ENCODE data around the gene BCAS3. TPM values are rescaled to one million over a fixed set of nuclear protein-coding genes. Genes with fewer than 3 reads are reported as not detected.

The BCAS3 gene
- total and polyA plus RNA-seq, 2 donors (not counting 1 experiment from before 2014, with no cell fraction given): 13.9 to 73.4 TPM

DNA sequence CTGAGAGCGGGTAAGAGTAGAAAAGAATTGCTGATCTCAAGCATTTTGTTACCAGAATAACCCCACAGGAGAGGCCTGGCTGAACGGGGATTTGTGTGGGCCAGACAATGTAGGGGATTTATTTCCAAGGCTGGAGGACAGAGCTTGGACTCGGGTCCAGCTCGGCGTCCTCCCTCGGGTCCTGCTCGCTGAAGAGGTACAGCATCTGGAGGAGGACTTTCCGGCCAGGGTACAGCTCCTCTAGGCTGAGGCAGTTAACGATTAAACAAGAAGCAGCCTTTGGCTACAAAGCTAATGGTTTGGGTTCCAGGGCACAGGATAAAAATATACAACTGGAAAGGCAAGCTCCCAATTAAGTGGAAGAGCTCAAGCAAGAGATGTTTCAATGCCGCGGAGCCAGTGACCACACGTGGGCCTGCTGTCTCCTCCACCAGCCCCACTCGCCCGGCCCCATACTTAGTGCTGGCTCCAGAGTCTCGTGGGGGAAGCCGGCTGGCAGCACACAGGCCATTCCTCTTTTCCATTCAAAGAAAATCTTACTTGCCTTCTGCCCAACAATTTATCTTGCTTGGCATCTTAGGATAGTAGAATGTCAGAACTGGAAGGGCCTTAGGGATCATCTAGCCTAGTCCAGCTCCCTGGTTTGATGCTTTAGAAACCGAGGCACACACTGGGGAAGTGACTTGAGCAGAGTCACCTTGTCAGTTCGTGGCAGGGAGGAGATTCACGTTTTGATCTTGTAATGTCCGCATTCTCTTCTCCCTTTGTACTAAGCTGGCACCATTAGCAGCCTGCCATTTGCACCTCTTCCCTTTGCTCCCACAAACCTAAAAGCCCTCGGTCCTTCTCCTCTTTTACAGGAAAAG is 636.0 kb downstream of the BCAS3 start:
- H3K4me1 Mint-ChIP-seq: no peaks in the 10 kb centered on the region
- 95% methylated on average over 16 of the region's 21 CpGs for WGBS (ENCODE audit: insufficient coverage)
- H3K4me3 ChIP-seq (ENCODE audit: control extremely low read depth in 1 of 5, extremely low read depth in 1 of 5, insufficient read depth in 1 of 5, low read depth in 2 of 5, low read length in 4 of 5): no peak overlapping the region
- DNase-seq (no peak), ATAC-seq (ENCODE audit: low read depth) (no peak)
- no peaks in the 10 kb centered on the region for H3K79me2 ChIP-seq (ENCODE audit: control insufficient read depth, insufficient read depth, low read length)
- no peak overlapping the region for H3K27ac Mint-ChIP-seq
- H3K9me3 Mint-ChIP-seq (ENCODE audit: insufficient read depth): no peaks in the 10 kb centered on the region
- ChIA-PET POLR2A (no interaction called here), CTCF (interaction anchor here (0.5 kb wide), 1 partner anchor 23 kb away, joined by 3 read pairs; no protein-coding TSS in a partner anchor)
- no peak overlapping the region for H3K27ac ChIP-seq (ENCODE audit: low read length in 2 of 2)
- H3K36me3 ChIP-seq (replicated peaks in 1 of 2; ENCODE audit: control extremely low read depth in 1 of 2, control insufficient read depth in 1 of 2, extremely low read depth in 1 of 2, insufficient read depth in 2 of 2, low read length in 1 of 2): no peaks in the 10 kb centered on the region
- H3K4me3 Mint-ChIP-seq: no peak overlapping the region
- no peak for TF ChIP-seq EZH2 (IDR thresholded peaks at IDR 0.05; ENCODE audit: borderline replicate concordance, insufficient read depth, low read depth, low read length, poor library complexity, severe bottlenecking)
- TF ChIP-seq, protein P1, sequence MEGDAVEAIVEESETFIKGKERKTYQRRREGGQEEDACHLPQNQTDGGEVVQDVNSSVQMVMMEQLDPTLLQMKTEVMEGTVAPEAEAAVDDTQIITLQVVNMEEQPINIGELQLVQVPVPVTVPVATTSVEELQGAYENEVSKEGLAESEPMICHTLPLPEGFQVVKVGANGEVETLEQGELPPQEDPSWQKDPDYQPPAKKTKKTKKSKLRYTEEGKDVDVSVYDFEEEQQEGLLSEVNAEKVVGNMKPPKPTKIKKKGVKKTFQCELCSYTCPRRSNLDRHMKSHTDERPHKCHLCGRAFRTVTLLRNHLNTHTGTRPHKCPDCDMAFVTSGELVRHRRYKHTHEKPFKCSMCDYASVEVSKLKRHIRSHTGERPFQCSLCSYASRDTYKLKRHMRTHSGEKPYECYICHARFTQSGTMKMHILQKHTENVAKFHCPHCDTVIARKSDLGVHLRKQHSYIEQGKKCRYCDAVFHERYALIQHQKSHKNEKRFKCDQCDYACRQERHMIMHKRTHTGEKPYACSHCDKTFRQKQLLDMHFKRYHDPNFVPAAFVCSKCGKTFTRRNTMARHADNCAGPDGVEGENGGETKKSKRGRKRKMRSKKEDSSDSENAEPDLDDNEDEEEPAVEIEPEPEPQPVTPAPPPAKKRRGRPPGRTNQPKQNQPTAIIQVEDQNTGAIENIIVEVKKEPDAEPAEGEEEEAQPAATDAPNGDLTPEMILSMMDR (IDR thresholded peaks at IDR 0.05): no peak
- no peak overlapping the region for H3K9ac ChIP-seq (ENCODE audit: low read length)
- H3K4me1 ChIP-seq (ENCODE audit: control insufficient read depth in 2 of 2, insufficient read depth in 2 of 2, low read length in 2 of 2): no peaks in the 10 kb centered on the region
- no peaks in the 10 kb centered on the region for H4K20me1 ChIP-seq (ENCODE audit: control insufficient read depth, insufficient read depth, low read length, poor library complexity, severe bottlenecking)
- intact Hi-C loops (cut with micrococcal nuclease): no loop called here
- no peaks in the 10 kb centered on the region for H3K27me3 ChIP-seq (replicated peaks in 1 of 4; ENCODE audit: control extremely low read depth in 1 of 4, control insufficient read depth in 3 of 4, insufficient read depth in 4 of 4, low read length in 3 of 4)
- no peaks in the 10 kb centered on the region for H3K27me3 Mint-ChIP-seq
- H2AFZ ChIP-seq (ENCODE audit: insufficient read depth, low read depth, low read length, poor library complexity, severe bottlenecking): no peak overlapping the region
- H3K4me2 ChIP-seq (replicated peaks; ENCODE audit: low read depth, low read length, poor library complexity, severe bottlenecking): no peak overlapping the region
- H3K9me3 ChIP-seq (ENCODE audit: control extremely low read depth in 1 of 3, control insufficient read depth in 2 of 3, insufficient read depth in 1 of 3, low read length in 2 of 3): no peaks in the 10 kb centered on the region

DNA sequence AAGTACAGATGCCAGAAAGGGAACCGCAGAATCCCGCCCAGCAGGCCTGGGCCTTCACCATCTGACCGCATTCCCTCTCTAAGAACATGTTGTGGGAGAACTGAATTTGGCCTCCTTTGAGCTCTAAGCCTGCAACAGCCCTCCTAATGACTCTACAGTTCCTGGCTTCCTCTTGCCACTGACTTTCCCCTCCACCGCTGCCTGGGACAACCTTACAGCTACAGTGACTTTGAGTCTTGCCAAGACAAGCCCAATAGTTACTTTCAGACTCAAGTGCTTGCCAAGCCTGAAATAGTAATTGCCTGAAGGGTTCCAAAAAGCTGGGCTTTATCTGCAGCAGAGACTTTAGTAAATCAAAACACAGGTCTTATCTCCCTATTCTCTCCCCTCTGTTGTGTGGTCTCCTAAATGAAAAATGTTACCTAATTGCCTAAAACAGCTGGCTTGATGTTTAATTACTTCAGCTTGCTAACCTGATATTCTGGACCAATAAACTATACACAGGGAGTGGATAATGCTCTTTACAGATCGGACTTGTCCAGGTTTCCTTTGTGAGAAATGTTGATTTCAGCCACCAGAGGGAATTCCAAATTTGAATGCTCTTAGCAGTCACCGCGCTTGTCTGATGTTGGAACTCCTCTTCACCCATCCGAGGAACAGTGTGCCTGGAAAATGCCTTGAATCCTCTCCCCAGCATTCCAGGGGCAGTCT is 636.9 kb downstream of the BCAS3 start:
- Histone ChIP-seq H3K27me3 (replicated peaks in 1 of 4; ENCODE audit: control extremely low read depth in 1 of 4, control insufficient read depth in 3 of 4, insufficient read depth in 4 of 4, low read length in 3 of 4) (no peaks in the 10 kb centered on the region), H3K9ac (ENCODE audit: low read length) (no peak overlapping the region), H3K36me3 (replicated peaks in 1 of 2; ENCODE audit: control extremely low read depth in 1 of 2, control insufficient read depth in 1 of 2, extremely low read depth in 1 of 2, insufficient read depth in 2 of 2, low read length in 1 of 2) (no peaks in the 10 kb centered on the region), H4K20me1 (ENCODE audit: control insufficient read depth, insufficient read depth, low read length, poor library complexity, severe bottlenecking) (no peaks in the 10 kb centered on the region), H3K9me3 (ENCODE audit: control extremely low read depth in 1 of 3, control insufficient read depth in 2 of 3, insufficient read depth in 1 of 3, low read length in 2 of 3) (no peaks in the 10 kb centered on the region), H3K4me1 (ENCODE audit: control insufficient read depth in 2 of 2, insufficient read depth in 2 of 2, low read length in 2 of 2) (no peaks in the 10 kb centered on the region), H3K4me3 (ENCODE audit: control extremely low read depth in 1 of 5, extremely low read depth in 1 of 5, insufficient read depth in 1 of 5, low read depth in 2 of 5, low read length in 4 of 5) (no peak overlapping the region), H3K4me2 (replicated peaks; ENCODE audit: low read depth, low read length, poor library complexity, severe bottlenecking) (no peak overlapping the region), H3K27ac (ENCODE audit: low read length in 2 of 2) (no peak overlapping the region), H2AFZ (ENCODE audit: insufficient read depth, low read depth, low read length, poor library complexity, severe bottlenecking) (no peak overlapping the region), H3K79me2 (ENCODE audit: control insufficient read depth, insufficient read depth, low read length) (no peaks in the 10 kb centered on the region)
- TF ChIP-seq, protein P1 (IDR thresholded peaks at IDR 0.05): no peak
- no peak for TF ChIP-seq EZH2 (IDR thresholded peaks at IDR 0.05; ENCODE audit: borderline replicate concordance, insufficient read depth, low read depth, low read length, poor library complexity, severe bottlenecking)
- CTCF ChIA-PET: no interaction called here
- DNase-seq: no peak
- Mint-ChIP-seq H3K9me3 (ENCODE audit: insufficient read depth) (no peaks in the 10 kb centered on the region), H3K4me1 (no peaks in the 10 kb centered on the region), H3K4me3 (no peak overlapping the region), H3K27ac (no peak overlapping the region), H3K27me3 (no peaks in the 10 kb centered on the region)
- intact Hi-C loops (cut with micrococcal nuclease): no loop called here
- POLR2A ChIA-PET: no interaction called here
- 93% methylated on average over 7 of the region's 8 CpGs for WGBS (ENCODE audit: insufficient coverage)
- ATAC-seq (ENCODE audit: low read depth): no peak
